H1 (cell line): ENCODE measurements around the gene ARHGEF1. TPM values are rescaled to one million over a fixed set of nuclear protein-coding genes. Genes with fewer than 3 reads are reported as not detected.

Experiments
- HDAC2 ChIP-seq, 2 experiments: fragments of 300-600 bp in 1 of 2; sonication (generic) in 1 of 2; IDR thresholded peaks; 2 replicates each; pipeline ENCODE4 v1.6.1; 2011 to 2012; ENCODE audit warnings: low read depth in 2 of 2, low read length in 2 of 2, mild to moderate bottlenecking in 2 of 2, moderate library complexity in 2 of 2, borderline replicate concordance in 1 of 2, inconsistent platforms in 1 of 2
- RFX5 ChIP-seq: IDR thresholded peaks from 2 replicates; pipeline ENCODE4 v1.6.1; 2011; ENCODE audit warnings: low read depth, low read length, improper control_type of control experiment, borderline replicate concordance
- SIRT6 ChIP-seq: IDR thresholded peaks from one replicate; pipeline ENCODE4 v1.7.1; 2012; ENCODE audit warnings: low read length, inconsistent platforms
- TAF1 ChIP-seq: IDR thresholded peaks from 2 replicates; pipeline ENCODE4 v1.6.1; 2011; ENCODE audit warnings: mild to moderate bottlenecking, low read depth, low read length
- polyA plus RNA-seq, 7 experiments: library from polyadenylated mRNA; depleted of rRNA in 3 of 7; stranded (reverse) in 5 of 7; unstranded in 2 of 7; fragments of >200 nt in 5 of 7; fragments of 200-250 nt in 2 of 7; gene quantifications; 1 replicate in 5 of 7; 2 replicates in 1 of 7; 4 replicates in 1 of 7; pipeline versions ENCODE4 v1.2.1 to v1.2.3, GENCODE V29; 2011 to 2013; ENCODE audit warnings: missing spikeins in 2 of 7, mixed read lengths in 2 of 7
- total RNA-seq: library from RNA; stranded (reverse); fragmentation: NEBNext Ultra II Directional; extraction: Animal tissue kit (Norgen Biotek cat#: 25700); gene quantifications from 2 replicates; pipeline ENCODE4 v1.2.1, GENCODE V29; 2021

ARHGEF1 gene
- total and polyA plus RNA-seq, 2 of the 8 experiments (the other 6 are each of a cell fraction or from before 2014, with no cell fraction given): 23.0 to 49.0 TPM

DNA sequence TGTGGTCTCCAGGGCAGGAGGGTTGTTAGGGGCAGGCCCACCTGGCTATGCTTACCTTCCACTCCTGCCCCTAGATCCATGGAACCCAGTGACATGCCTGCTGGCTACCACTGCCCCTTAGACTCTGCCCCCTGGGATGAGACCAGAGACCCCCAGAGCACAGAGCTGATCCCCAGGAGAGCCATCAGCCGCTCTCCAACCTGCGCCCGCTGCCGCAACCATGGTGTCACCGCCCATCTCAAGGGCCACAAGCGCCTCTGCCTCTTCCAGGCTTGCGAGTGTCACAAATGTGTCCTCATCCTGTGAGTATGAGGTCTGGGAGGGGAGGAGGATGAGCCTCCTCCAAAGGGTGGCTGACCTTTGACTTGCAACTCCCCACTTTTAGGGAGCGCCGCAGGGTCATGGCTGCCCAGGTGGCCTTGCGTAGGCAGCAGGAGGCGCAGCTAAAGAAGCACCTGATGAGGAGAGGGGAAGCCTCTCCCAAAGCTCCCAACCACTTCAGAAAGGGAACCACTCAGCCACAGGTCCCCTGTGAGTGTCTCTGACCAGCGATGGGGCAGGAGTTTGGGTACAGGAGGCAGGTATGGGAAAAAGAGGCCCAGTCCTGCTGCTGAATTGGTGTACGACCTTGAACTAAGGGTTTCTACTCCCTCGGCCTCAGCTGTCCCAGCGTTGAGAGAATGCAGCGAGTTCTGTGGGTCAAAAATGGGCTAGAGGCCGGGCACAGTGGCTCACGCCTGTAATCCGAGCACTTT, 35.5 kb upstream of the ARHGEF1 start (continued):
- TF ChIP-seq RFX5 (no peak), HDAC2 (IDR thresholded peaks at IDR 0.05; ENCODE audit: borderline replicate concordance in 1 of 2, low read depth in 2 of 2, low read length in 2 of 2) (no peak), TAF1 (no peak), SIRT6 (no peak)
